Tibial artery (tissue), 4 donors: ENCODE measurements around the gene CSE1L.
"Not testable (repeated sequence)": the region's sequence is repeated elsewhere in the genome, so short reads cannot be mapped to it uniquely, and the experiment has no call there.

Experiments
- DNase-seq, 2 donors: peaks; one replicate each; pipeline ENCODE4 v3.0.0-alpha.2; 2019
- H3K27ac ChIP-seq, 2 donors: fragments of 200-600 bp; sonication (generic) in 1 of 2; 1 replicate in 1 of 2; 2 replicates in 1 of 2; pipeline ENCODE4 v1.5.1; 2018 to 2019; ENCODE audit warnings: mild to moderate bottlenecking in 1 of 2
- H3K27me3 ChIP-seq, 2 donors: fragments of 200-600 bp; sonication (generic) in 1 of 2; one replicate each; pipeline versions ENCODE4 v1.5.1 to v1.6.0; 2016 to 2019
- H3K36me3 ChIP-seq, 3 donors: fragments of 200-600 bp; sonication (generic) in 2 of 3; one replicate each; pipeline ENCODE4 v1.5.1; 2016 to 2019; ENCODE audit warnings: mild to moderate bottlenecking in 2 of 3
- H3K4me1 ChIP-seq, 4 donors: fragments of 200-600 bp; sonication (generic) in 2 of 4; 1 replicate in 3 of 4; 2 replicates in 1 of 4; pipeline ENCODE4 v1.5.1; 2016 to 2019
- H3K4me3 ChIP-seq, 2 donors: fragments of 200-600 bp; sonication (generic) in 1 of 2; 1 replicate in 1 of 2; 2 replicates in 1 of 2; pipeline ENCODE4 v1.5.1; 2018 to 2019; ENCODE audit warnings: mild to moderate bottlenecking in 2 of 2
- H3K9me3 ChIP-seq, 3 donors: fragments of 200-600 bp; sonication (generic) in 1 of 3; one replicate each; pipeline ENCODE4 v1.5.1; 2016 to 2019
- CTCF ChIP-seq, 2 experiments: fragments of 200-600 bp in 1 of 2; fragments of 450-650 bp in 1 of 2; IDR thresholded peaks; one replicate each; pipeline ENCODE4 v1.5.1; 2017 to 2019; ENCODE audit warnings: antibody characterized with exemption in 2 of 2, mild to moderate bottlenecking in 1 of 2, moderate library complexity in 1 of 2
- intact Hi-C: fragments of 100-400 bp; cut with DNase I; formaldehyde crosslinking; loops from one replicate; pipeline ENCODE4 v1.15.0; 2023; ENCODE audit warnings: low total_unique reads

Gene CSE1L

GRCh38 chr20:49098136-49098535, 52.0 kb downstream of the CSE1L start:
- intact Hi-C loops: no loop called here
- no peak for DNase-seq
- TF ChIP-seq CTCF (IDR thresholded peaks at IDR 0.05): no peak
- H3K9me3 ChIP-seq: no peaks in the 10 kb centered on the region
- peaks cover 53 to 87% (median 67%) of the 10 kb centered on the region in 3 donors for H3K36me3 ChIP-seq
- H3K27ac ChIP-seq: no peak overlapping the region
- H3K4me3 ChIP-seq: no peak overlapping the region
- no peaks in the 10 kb centered on the region for H3K4me1 ChIP-seq
- no peaks in the 10 kb centered on the region for H3K27me3 ChIP-seq

GRCh38 chr20:49099011-49099410, 52.9 kb downstream of the CSE1L start:
- Histone ChIP-seq H3K36me3 (peaks cover 55 to 89% (median 64%) of the 10 kb centered on the region in 3 donors), H3K27me3 (no peaks in the 10 kb centered on the region), H3K4me1 (no peaks in the 10 kb centered on the region), H3K4me3 (no peak overlapping the region), H3K9me3 (no peaks in the 10 kb centered on the region), H3K27ac (no peak overlapping the region)
- intact Hi-C loops: no loop called here
- TF ChIP-seq CTCF (IDR thresholded peaks at IDR 0.05): no peak
- DNase-seq: no peak

- H3K27ac ChIP-seq, intact Hi-C loops: not testable (repeated sequence)
- H3K36me3 ChIP-seq: peaks cover 42 to 89% (median 64%) of the 10 kb centered on the region in 3 donors
Observed at GRCh38 chr20:49100292-49100691, 54.2 kb downstream of the CSE1L start.

GRCh38 chr20:49100972-49101371, 54.9 kb downstream of the CSE1L start:
- Histone ChIP-seq H3K27me3 (no peaks in the 10 kb centered on the region), H3K4me1 (no peaks in the 10 kb centered on the region), H3K9me3 (no peaks in the 10 kb centered on the region), H3K4me3 (no peak overlapping the region), H3K27ac (no peak overlapping the region), H3K36me3 (peaks cover 36 to 84% (median 59%) of the 10 kb centered on the region in 3 donors)
- no peak for TF ChIP-seq CTCF (IDR thresholded peaks at IDR 0.05)
- intact Hi-C loops: no loop called here
- no peak for DNase-seq

More at GRCh38 chr20:49100292-49100691, 54.2 kb downstream of the CSE1L start:
- H3K27me3 ChIP-seq, H3K4me3 ChIP-seq, DNase-seq, H3K4me1 ChIP-seq, H3K9me3 ChIP-seq: not testable (repeated sequence)

- no peak for DNase-seq
- TF ChIP-seq CTCF (IDR thresholded peaks at IDR 0.05): no peak
- peaks cover 28 to 75% (median 48%) of the 10 kb centered on the region in 3 donors for H3K36me3 ChIP-seq
- no peaks in the 10 kb centered on the region for H3K9me3 ChIP-seq
- no peaks in the 10 kb centered on the region for H3K4me1 ChIP-seq
- H3K27ac ChIP-seq: no peak overlapping the region
- no peaks in the 10 kb centered on the region for H3K27me3 ChIP-seq
- intact Hi-C loops: no loop called here
- no peak overlapping the region for H3K4me3 ChIP-seq
Observed at GRCh38 chr20:49103019-49103418, 56.9 kb downstream of the CSE1L start.

GRCh38 chr20:49103647-49104364, 57.7 kb downstream of the CSE1L start:
- no peaks in the 10 kb centered on the region for H3K4me1 ChIP-seq

More at GRCh38 chr20:49103647-49104364, 57.7 kb downstream of the CSE1L start:
- Histone ChIP-seq H3K27me3 (no peaks in the 10 kb centered on the region), H3K9me3 (no peaks in the 10 kb centered on the region), H3K4me3 (no peak overlapping the region), H3K36me3 (peaks cover 28 to 70% (median 43%) of the 10 kb centered on the region in 3 donors), H3K27ac (no peak overlapping the region)
- DNase-seq: no peak
- no peak for TF ChIP-seq CTCF (IDR thresholded peaks at IDR 0.05)
- intact Hi-C loops: no loop called here
